ENCODE results near the gene TRAPPC6A. TPM values are rescaled to one million over a fixed set of nuclear protein-coding genes. Genes with fewer than 3 reads are reported as not detected.

Gene TRAPPC6A
- total RNA-seq, 3 donors from 2014 or later, result 8.5 to 11.5 (median 9.1) TPM

- Mint-ChIP-seq H3K9me3 (no peaks in the 10 kb centered on the region), H3K4me3 (no peak overlapping the region), H3K36me3 (ENCODE audit: insufficient read depth) (no peaks in the 10 kb centered on the region), H3K4me1 (ENCODE audit: low read depth) (peaks cover 21% of the 10 kb centered on the region), H3K27me3 (ENCODE audit: low read depth) (peaks cover 10% of the 10 kb centered on the region)
- DNase-seq (no peak), ATAC-seq (no peak)
Measured at GRCh38 chr19:45162608-45163143, 15.4 kb downstream of the TRAPPC6A start.

DNA sequence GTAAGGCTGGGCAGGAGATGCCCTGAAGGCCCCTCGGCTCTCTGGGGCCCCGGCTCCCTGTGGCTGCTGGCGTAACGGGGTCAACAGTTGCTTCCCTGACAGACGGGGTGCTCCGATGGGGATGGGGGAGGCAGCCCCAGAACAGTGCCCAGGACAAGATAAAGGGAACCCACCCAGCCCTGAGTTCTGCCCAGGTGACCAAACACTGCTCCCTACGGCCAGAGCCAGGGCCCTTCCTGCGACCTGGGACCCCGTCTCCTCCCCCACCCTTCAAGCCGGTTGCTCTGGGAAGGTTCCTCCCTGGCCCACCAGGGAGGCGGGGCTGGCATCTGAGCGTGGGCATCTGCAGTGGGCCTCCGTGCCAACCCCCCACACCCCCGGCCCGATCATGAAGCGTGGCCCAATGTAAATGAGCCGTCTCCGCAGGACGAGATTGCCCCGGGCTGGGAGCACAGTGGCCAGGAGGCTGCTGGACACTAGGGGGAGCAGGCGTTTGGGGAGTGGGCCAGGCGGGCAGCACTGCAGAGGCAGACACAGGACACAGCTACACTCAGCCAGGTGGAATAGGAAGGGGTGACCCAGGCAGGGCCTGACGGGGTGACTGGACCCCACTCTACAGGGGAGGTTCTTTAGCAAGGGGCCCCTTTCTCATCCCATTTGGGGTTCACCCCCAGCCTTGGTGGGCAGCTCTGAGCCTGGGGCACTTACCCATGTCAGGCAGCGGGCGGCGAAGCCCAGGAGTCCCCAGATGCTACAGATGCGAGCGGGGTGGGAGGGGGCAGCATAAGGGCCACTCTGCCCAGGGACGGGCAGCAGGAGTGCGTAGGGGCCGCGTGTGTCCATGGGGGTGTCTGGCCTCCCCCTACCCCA, 16.1 kb downstream of the TRAPPC6A start:
- Mint-ChIP-seq H3K9me3 (no peaks in the 10 kb centered on the region), H3K4me1 (ENCODE audit: low read depth) (peaks cover 19% of the 10 kb centered on the region), H3K27me3 (ENCODE audit: low read depth) (peaks cover 14% of the 10 kb centered on the region), H3K36me3 (ENCODE audit: insufficient read depth) (no peaks in the 10 kb centered on the region), H3K4me3 (no peak overlapping the region)
- ATAC-seq (no peak), DNase-seq (no peak)

- no peak for DNase-seq
- H3K9me3 Mint-ChIP-seq, result no peaks in the 10 kb centered on the region
Measured at GRCh38 chr19:45160870-45161737, 16.9 kb downstream of the TRAPPC6A start, which contains the start of gene NKPD1. TSS of gene NKPD1 (minus strand) at chr19:45160982. CDS start at chr19:45160150, 832 bp downstream.

DNA sequence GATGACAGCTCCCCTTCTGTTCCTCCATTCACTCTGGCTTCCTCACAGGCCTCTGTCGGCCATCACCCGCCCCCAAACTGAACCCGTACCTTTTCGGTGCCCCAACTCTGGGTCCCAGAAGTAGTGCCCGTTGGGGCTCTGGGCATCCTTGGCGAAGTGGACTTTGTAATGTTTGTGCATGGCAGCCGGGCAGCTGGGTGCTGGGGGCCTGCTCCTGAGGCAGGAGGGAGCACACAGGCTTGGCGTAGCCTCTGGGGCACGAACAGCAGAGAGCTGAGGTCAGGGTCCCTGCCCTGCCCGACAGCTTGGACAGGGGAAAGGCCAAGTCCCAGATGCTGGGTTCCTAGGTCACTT, 18.1 kb downstream of the TRAPPC6A start:
- no peak overlapping the region for H3K4me3 Mint-ChIP-seq
- H3K9me3 Mint-ChIP-seq, result no peaks in the 10 kb centered on the region
- H3K27me3 Mint-ChIP-seq (ENCODE audit: low read depth), result peaks cover 18% of the 10 kb centered on the region
- DNase-seq, result no peak
- no peak for ATAC-seq
- H3K36me3 Mint-ChIP-seq (ENCODE audit: insufficient read depth), result no peaks in the 10 kb centered on the region
- peaks cover 13% of the 10 kb centered on the region for H3K4me1 Mint-ChIP-seq (ENCODE audit: low read depth)

More at GRCh38 chr19:45160870-45161737, 16.9 kb downstream of the TRAPPC6A start, which contains the start of gene NKPD1:
- no peak for ATAC-seq
- Mint-ChIP-seq H3K4me3 (no peak within 1 kb of the TSS), H3K36me3 (ENCODE audit: insufficient read depth) (no peaks in the 10 kb centered on the region), H3K27me3 (ENCODE audit: low read depth) (peaks cover 15% of the 10 kb centered on the region), H3K4me1 (ENCODE audit: low read depth) (peaks cover 17% of the 10 kb centered on the region)

DNA sequence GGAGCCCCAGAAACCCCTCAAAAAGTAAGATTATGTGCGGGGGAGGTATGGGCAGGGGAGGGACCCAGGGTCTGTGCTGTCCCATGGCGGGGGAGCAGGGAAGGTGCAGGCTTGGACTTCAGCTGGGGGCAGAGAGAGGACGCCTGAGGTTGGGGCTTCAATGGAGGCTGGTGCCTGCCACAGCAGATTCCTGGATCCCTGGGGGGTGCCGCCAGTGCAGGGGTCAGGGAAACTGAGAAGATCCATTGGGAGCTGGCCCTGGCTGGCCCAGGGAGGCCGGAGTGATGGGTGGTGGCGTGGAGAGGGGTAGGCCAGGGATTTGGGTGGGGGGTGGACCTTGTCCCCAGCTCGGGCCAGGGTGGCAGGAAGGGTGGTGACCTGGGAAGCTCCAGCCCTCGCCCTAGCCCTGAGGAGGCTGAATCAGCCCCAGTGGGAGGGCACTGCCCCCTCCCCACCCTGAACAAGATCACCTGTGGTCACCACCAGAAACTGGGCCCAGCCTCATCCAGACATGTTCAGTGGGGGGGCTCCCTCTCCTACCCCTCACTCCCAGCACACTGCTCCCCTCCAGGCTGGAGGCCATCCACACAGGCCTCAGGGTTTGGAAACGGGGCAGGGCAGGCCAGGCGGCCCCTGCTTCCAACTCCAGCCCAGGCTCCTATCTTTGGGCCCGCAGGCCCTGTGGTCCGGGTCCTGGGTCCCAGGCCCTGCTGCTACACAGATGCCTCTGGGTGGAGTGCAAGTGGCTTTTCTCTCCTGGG, 18.6 kb downstream of the TRAPPC6A start:
- Mint-ChIP-seq H3K27me3 (ENCODE audit: low read depth) (peaks cover 20% of the 10 kb centered on the region), H3K4me3 (no peak overlapping the region), H3K4me1 (ENCODE audit: low read depth) (peaks cover 10% of the 10 kb centered on the region), H3K9me3 (no peaks in the 10 kb centered on the region), H3K36me3 (ENCODE audit: insufficient read depth) (no peaks in the 10 kb centered on the region)
- ATAC-seq, result no peak
- no peak for DNase-seq

DNA sequence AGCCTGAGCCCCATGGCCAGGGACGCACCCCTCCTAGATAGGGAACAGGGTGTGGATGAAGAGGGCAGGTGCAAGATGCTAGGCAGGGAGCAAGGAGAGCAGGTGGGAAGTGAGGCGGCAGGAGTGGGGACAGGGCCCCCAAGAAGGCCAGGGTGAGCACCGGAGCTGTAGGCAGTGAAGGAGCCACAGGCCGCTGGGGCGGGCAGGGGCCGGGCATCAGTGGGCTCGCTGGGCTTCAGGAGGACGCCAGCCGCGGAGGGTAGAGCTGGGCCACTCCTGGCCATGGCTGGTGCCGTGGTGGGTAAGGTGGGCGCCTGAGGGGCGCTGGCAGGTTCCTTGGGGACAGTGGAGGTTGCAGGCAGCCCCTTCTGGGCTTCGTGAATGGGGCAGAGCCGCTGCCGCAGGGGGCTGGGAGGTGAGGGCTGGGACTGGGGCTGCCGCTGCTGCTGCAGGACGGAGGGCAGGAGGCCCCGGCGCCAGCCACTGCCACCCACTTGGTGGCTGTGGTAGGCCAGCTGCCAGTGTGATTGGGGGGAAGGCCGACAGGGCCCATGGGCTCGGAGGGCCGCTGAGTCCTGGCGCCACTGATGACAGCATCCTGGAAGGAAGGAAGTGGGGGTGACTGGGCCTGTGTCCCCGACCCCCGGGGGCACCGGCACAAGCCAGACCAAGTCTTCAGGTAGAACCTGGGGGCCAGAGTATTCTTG, 19.4 kb downstream of the TRAPPC6A start:
- Mint-ChIP-seq H3K4me1 (ENCODE audit: low read depth) (peaks cover 8% of the 10 kb centered on the region), H3K36me3 (ENCODE audit: insufficient read depth) (no peaks in the 10 kb centered on the region), H3K4me3 (no peak overlapping the region), H3K27me3 (ENCODE audit: low read depth) (peaks cover 26% of the 10 kb centered on the region), H3K9me3 (no peaks in the 10 kb centered on the region)
- DNase-seq (no peak), ATAC-seq (no peak)

DNA sequence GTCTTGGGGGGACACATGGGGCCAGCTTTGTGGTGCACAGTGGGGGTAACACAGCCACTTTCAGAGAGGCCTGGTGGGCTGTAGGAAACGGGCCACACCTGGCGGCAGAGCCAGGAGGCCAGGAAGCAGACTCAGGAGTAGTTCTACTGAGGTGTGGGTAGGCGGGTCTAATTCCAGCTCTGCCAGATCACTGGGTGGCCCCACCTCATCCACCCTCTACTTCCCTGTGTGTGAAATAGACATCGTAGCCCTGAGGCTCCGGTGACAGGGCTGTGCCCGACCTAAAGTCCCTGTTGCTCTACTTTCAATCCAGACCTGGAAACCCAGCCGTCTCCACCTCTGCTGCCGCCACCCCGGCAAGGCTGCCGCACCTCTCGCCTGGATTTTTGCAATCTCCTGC, 21.3 kb downstream of the TRAPPC6A start:
- Mint-ChIP-seq H3K9me3 (no peaks in the 10 kb centered on the region), H3K4me3 (no peak overlapping the region), H3K36me3 (ENCODE audit: insufficient read depth) (no peaks in the 10 kb centered on the region), H3K4me1 (ENCODE audit: low read depth) (peaks cover 12% of the 10 kb centered on the region), H3K27me3 (ENCODE audit: low read depth) (peaks cover 32% of the 10 kb centered on the region)
- no peak for ATAC-seq
- no peak for DNase-seq

- Mint-ChIP-seq H3K4me3 (no peak overlapping the region), H3K36me3 (ENCODE audit: insufficient read depth) (no peaks in the 10 kb centered on the region), H3K27me3 (ENCODE audit: low read depth) (peaks cover 34% of the 10 kb centered on the region), H3K9me3 (no peaks in the 10 kb centered on the region), H3K4me1 (ENCODE audit: low read depth) (peaks cover 16% of the 10 kb centered on the region)
- DNase-seq (no peak), ATAC-seq (no peak)
Measured at GRCh38 chr19:45156011-45156630, 21.9 kb downstream of the TRAPPC6A start.

- Mint-ChIP-seq H3K4me3 (peak overlapping the region; percentile 58), H3K9me3 (no peaks in the 10 kb centered on the region), H3K27me3 (ENCODE audit: low read depth) (peaks cover 31% of the 10 kb centered on the region), H3K36me3 (ENCODE audit: insufficient read depth) (no peaks in the 10 kb centered on the region), H3K4me1 (ENCODE audit: low read depth) (peaks cover 20% of the 10 kb centered on the region)
- DNase-seq (no peak), ATAC-seq (no peak)
Measured at GRCh38 chr19:45154064-45154827, 23.8 kb downstream of the TRAPPC6A start.

DNA sequence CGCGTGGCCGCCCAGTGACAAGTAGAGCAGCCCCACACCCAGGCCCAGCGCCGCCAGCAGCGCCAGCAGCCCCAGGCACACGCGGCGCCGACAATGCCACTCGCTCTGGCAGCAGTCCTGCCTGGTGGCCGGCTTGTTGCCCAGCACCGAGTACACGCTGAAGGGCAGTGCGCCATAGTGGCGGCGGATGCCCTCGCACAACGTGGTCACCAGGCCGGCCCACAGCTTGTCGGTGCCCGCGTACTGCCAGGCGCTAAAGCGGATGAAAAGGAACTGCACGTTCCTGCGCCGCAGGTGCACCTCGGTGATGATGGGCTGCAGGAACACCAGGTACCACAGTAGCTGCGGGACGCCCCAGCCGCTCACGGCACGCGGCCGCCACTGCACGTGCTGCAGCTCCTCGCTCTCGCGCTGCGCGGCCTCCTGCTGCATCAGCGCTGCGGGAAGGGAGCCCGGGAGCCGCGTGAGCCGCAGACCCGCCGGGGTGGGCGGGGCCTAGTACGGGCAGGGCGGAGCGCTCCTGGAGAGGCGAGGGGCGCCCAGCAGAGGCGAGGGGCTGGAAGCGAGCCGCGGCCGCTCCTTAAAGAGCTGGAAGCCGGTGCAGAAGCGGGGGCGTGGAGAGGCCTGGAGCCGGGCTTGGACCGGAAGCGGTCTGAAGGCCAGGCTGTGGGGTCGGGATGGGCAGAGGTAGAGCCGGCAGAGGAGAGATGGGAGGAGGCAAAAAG, 24.5 kb downstream of the TRAPPC6A start:
- peak overlapping the region; percentile 58 for H3K4me3 Mint-ChIP-seq
- no peaks in the 10 kb centered on the region for H3K9me3 Mint-ChIP-seq

DNA sequence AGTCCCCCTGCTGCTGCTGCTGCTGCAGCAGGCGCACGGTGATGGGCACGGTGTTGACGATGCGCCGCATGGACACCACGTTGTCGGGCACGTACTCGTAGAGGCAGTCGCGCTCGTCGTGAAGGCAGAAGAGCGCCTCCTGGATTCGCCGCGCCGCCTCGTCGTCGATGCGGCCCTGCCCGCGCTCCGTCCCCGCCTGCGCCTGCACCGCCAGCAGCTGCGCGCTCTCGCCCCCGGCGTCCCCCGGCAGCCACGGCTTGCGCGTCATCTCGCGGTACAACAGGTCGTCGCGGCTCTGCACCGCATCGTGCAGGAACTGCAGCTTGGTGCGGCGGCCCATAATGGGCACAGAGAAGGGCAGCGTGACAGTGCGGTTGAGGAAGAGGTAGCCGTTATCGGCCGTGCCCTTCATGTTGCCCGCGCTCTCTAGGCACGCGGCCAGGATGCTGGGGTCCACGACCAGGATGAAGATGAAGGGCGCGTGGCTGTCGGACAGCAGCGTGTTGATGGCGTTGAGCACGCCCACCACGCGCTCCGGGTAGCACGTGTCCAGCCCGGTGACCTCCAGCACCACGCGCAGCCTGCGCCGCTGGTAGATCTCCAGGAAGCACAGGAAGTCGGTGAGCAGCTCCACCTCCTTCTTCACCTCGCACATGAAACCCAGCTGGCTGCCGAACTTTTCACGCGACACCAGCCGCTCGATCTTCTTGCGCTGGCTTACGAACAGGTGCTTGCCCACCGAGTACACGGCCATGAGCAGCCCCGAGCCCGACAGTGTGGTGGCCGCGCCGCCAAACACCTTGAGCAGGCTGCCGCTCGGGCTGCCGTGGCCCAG, 25.3 kb downstream of the TRAPPC6A start:
- ATAC-seq, result peak; percentile 41 to 53

More for the DNA sequence above, 24.5 kb downstream of the TRAPPC6A start:
- no peaks in the 10 kb centered on the region for H3K36me3 Mint-ChIP-seq (ENCODE audit: insufficient read depth)
- DNase-seq (peak; percentile 47), ATAC-seq (peak; percentile 51 to 52)
- H3K27me3 Mint-ChIP-seq (ENCODE audit: low read depth), result peaks cover 31% of the 10 kb centered on the region
- peaks cover 22% of the 10 kb centered on the region for H3K4me1 Mint-ChIP-seq (ENCODE audit: low read depth)

More for the DNA sequence above, 25.3 kb downstream of the TRAPPC6A start:
- Mint-ChIP-seq H3K4me3 (peak overlapping the region; percentile 64), H3K4me1 (ENCODE audit: low read depth) (peaks cover 22% of the 10 kb centered on the region), H3K9me3 (no peaks in the 10 kb centered on the region), H3K36me3 (ENCODE audit: insufficient read depth) (no peaks in the 10 kb centered on the region), H3K27me3 (ENCODE audit: low read depth) (peaks cover 24% of the 10 kb centered on the region)
- peak; percentile 48 for DNase-seq
